ENCODE measurements around the gene MRC1.

MRC1 gene

GRCh38 chr10:17782921-17783665 lies 26.1 kb upstream of the MRC1 start:
- no peaks in the 10 kb centered on the region for H3K27me3 ChIP-seq (ENCODE audit: insufficient read depth, poor library complexity, severe bottlenecking)
- H3K9me3 ChIP-seq (ENCODE audit: severe bottlenecking) = no peaks in the 10 kb centered on the region
- peak; percentile 72 for DNase-seq (ENCODE audit: low spot score)
- TF ChIP-seq CTCF (IDR thresholded peaks at IDR 0.05; ENCODE audit: poor library complexity, severe bottlenecking) = no peak
- peak; percentile 70 for ATAC-seq (ENCODE audit: low read depth)
- no peak overlapping the region for H3K4me3 ChIP-seq (ENCODE audit: severe bottlenecking)
- H3K27ac ChIP-seq (ENCODE audit: poor library complexity, severe bottlenecking) = peak overlapping the region; percentile 93
- peaks cover 41% of the 10 kb centered on the region for H3K4me1 ChIP-seq (ENCODE audit: insufficient read depth, poor library complexity, severe bottlenecking)
- H3K36me3 ChIP-seq (ENCODE audit: low read depth) = no peaks in the 10 kb centered on the region

GRCh38 chr10:17783751-17784150 lies 25.4 kb upstream of the MRC1 start:
- DNase-seq (ENCODE audit: low spot score) = no peak
- peaks cover 41% of the 10 kb centered on the region for H3K4me1 ChIP-seq (ENCODE audit: insufficient read depth, poor library complexity, severe bottlenecking)
- ATAC-seq (ENCODE audit: low read depth) = no peak
- no peaks in the 10 kb centered on the region for H3K36me3 ChIP-seq (ENCODE audit: low read depth)
- TF ChIP-seq CTCF (IDR thresholded peaks at IDR 0.05; ENCODE audit: poor library complexity, severe bottlenecking) = no peak
- H3K27me3 ChIP-seq (ENCODE audit: insufficient read depth, poor library complexity, severe bottlenecking) = no peaks in the 10 kb centered on the region
- H3K9me3 ChIP-seq (ENCODE audit: severe bottlenecking) = no peaks in the 10 kb centered on the region
- H3K27ac ChIP-seq (ENCODE audit: poor library complexity, severe bottlenecking) = peak overlapping the region; percentile 93
- no peak overlapping the region for H3K4me3 ChIP-seq (ENCODE audit: severe bottlenecking)

GRCh38 chr10:17784688-17785087 lies 24.5 kb upstream of the MRC1 start:
- no peaks in the 10 kb centered on the region for H3K27me3 ChIP-seq (ENCODE audit: insufficient read depth, poor library complexity, severe bottlenecking)
- TF ChIP-seq CTCF (IDR thresholded peaks at IDR 0.05; ENCODE audit: poor library complexity, severe bottlenecking) = no peak
- H3K27ac ChIP-seq (ENCODE audit: poor library complexity, severe bottlenecking) = peak overlapping the region; percentile 93
- DNase-seq (ENCODE audit: low spot score) (no peak), ATAC-seq (ENCODE audit: low read depth) (peak; percentile 35; the same call in 2 of the 3 replicates)
- peaks cover 41% of the 10 kb centered on the region for H3K4me1 ChIP-seq (ENCODE audit: insufficient read depth, poor library complexity, severe bottlenecking)
- no peaks in the 10 kb centered on the region for H3K36me3 ChIP-seq (ENCODE audit: low read depth)
- H3K4me3 ChIP-seq (ENCODE audit: severe bottlenecking) = no peak overlapping the region
- no peaks in the 10 kb centered on the region for H3K9me3 ChIP-seq (ENCODE audit: severe bottlenecking)

- DNase-seq (ENCODE audit: low spot score) (no peak), ATAC-seq (ENCODE audit: low read depth) (no peak)
- H3K9me3 ChIP-seq (ENCODE audit: severe bottlenecking) = no peaks in the 10 kb centered on the region
- H3K4me3 ChIP-seq (ENCODE audit: severe bottlenecking) = no peak overlapping the region
- H3K27me3 ChIP-seq (ENCODE audit: insufficient read depth, poor library complexity, severe bottlenecking) = no peaks in the 10 kb centered on the region
- H3K4me1 ChIP-seq (ENCODE audit: insufficient read depth, poor library complexity, severe bottlenecking) = peaks cover 41% of the 10 kb centered on the region
- TF ChIP-seq CTCF (IDR thresholded peaks at IDR 0.05; ENCODE audit: poor library complexity, severe bottlenecking) = no peak
- peak overlapping the region; percentile 93 for H3K27ac ChIP-seq (ENCODE audit: poor library complexity, severe bottlenecking)
- no peaks in the 10 kb centered on the region for H3K36me3 ChIP-seq (ENCODE audit: low read depth)
Observed at GRCh38 chr10:17785276-17785930, 23.7 kb upstream of the MRC1 start.
